Chondrocyte (in vitro differentiated cells): ENCODE results near the gene ATP5ME. TPM values are rescaled to one million over a fixed set of nuclear protein-coding genes. Genes with fewer than 3 reads are reported as not detected.

ENCODE experiments used
- DNase-seq: peaks from one replicate; pipeline ENCODE4 v3.0.0; 2021; ENCODE audit warnings: mixed read lengths, low spot score
- H3K27ac Mint-ChIP-seq: one replicate; pipeline ENCODE4 v1.8.0; 2021; ENCODE audit warnings: mild to moderate bottlenecking, moderate library complexity, mixed read lengths; ENCODE audit not compliant: unreplicated experiment
- H3K27me3 Mint-ChIP-seq: 2 replicates; pipeline ENCODE4 v1.8.0; 2021; ENCODE audit warnings: low read depth, mixed read lengths
- H3K36me3 Mint-ChIP-seq: 2 replicates; pipeline ENCODE4 v1.8.0; 2021; ENCODE audit warnings: low read depth, mixed read lengths
- H3K4me1 Mint-ChIP-seq: 2 replicates; pipeline ENCODE4 v1.8.0; 2021; ENCODE audit warnings: low read depth, mild to moderate bottlenecking, mixed read lengths
- H3K4me3 Mint-ChIP-seq: one replicate; pipeline ENCODE4 v1.8.0; 2021; ENCODE audit warnings: mild to moderate bottlenecking, moderate library complexity, mixed read lengths; ENCODE audit not compliant: unreplicated experiment
- H3K9me3 Mint-ChIP-seq: 2 replicates; pipeline ENCODE4 v1.8.0; 2021; ENCODE audit warnings: low read depth, mixed read lengths
- CTCF ChIP-seq: fragments of 200-600 bp; sonication (generic); IDR thresholded peaks from 2 replicates; pipeline ENCODE4 v1.5.0; 2021; ENCODE audit warnings: antibody characterized with exemption, mild to moderate bottlenecking, moderate library complexity
- total RNA-seq: library from RNA; stranded (reverse); gene quantifications from 3 replicates; pipeline ENCODE4 v1.2.1, GENCODE V29; 2021

Gene ATP5ME
- total RNA-seq, 1 donor from 2014 or later: 240 TPM

- no peak overlapping the region for H3K27ac Mint-ChIP-seq
- no peaks in the 10 kb centered on the region for H3K36me3 Mint-ChIP-seq
- TF ChIP-seq CTCF: no peak
- peak; percentile 59 for DNase-seq
- H3K9me3 Mint-ChIP-seq: peaks cover 9% of the 10 kb centered on the region
- no peak overlapping the region for H3K4me3 Mint-ChIP-seq
- H3K27me3 Mint-ChIP-seq: peaks cover 26% of the 10 kb centered on the region
- H3K4me1 Mint-ChIP-seq: peaks cover 8% of the 10 kb centered on the region
These were observed 40.0 kb downstream of the ATP5ME start for GRCh38 chr4:633976-634598.

- Mint-ChIP-seq H3K36me3 (no peaks in the 10 kb centered on the region), H3K4me3 (no peak overlapping the region), H3K27me3 (peaks cover 26% of the 10 kb centered on the region), H3K9me3 (peaks cover 9% of the 10 kb centered on the region), H3K27ac (no peak overlapping the region), H3K4me1 (peaks cover 8% of the 10 kb centered on the region)
- no peak for TF ChIP-seq CTCF
- DNase-seq: peak; percentile 71
These were observed 40.7 kb downstream of the ATP5ME start for GRCh38 chr4:633406-633805.

- Mint-ChIP-seq H3K27ac (no peak overlapping the region), H3K4me3 (no peak overlapping the region), H3K36me3 (no peaks in the 10 kb centered on the region), H3K9me3 (peaks cover 9% of the 10 kb centered on the region), H3K4me1 (peaks cover 7% of the 10 kb centered on the region), H3K27me3 (peaks cover 24% of the 10 kb centered on the region)
- TF ChIP-seq CTCF: no peak
- DNase-seq: peak; percentile 40
These were observed 41.1 kb downstream of the ATP5ME start for GRCh38 chr4:632926-633325.

GRCh38 chr4:632196-632790 lies 41.8 kb downstream of the ATP5ME start:
- no peak overlapping the region for H3K4me3 Mint-ChIP-seq
- no peak overlapping the region for H3K27ac Mint-ChIP-seq
- DNase-seq: peak; percentile 56
- H3K9me3 Mint-ChIP-seq: peaks cover 9% of the 10 kb centered on the region
- H3K27me3 Mint-ChIP-seq: peaks cover 18% of the 10 kb centered on the region
- peaks cover under 1% of the 10 kb centered on the region for H3K4me1 Mint-ChIP-seq
- H3K36me3 Mint-ChIP-seq: no peaks in the 10 kb centered on the region
- no peak for TF ChIP-seq CTCF

GRCh38 chr4:630656-631055 lies 43.4 kb downstream of the ATP5ME start:
- Mint-ChIP-seq H3K27me3 (peaks cover 15% of the 10 kb centered on the region), H3K4me1 (no peaks in the 10 kb centered on the region), H3K4me3 (no peak overlapping the region), H3K9me3 (peaks cover 9% of the 10 kb centered on the region), H3K36me3 (no peaks in the 10 kb centered on the region), H3K27ac (no peak overlapping the region)
- peak; percentile 65 for DNase-seq
- TF ChIP-seq CTCF: no peak
